IMR-90 (cell line): Measurements from ENCODE around the gene ENPEP. TPM values are rescaled to one million over a fixed set of nuclear protein-coding genes. Genes with fewer than 3 reads are reported as not detected.

Experiments
- ATAC-seq: fragments of 200-7000 bp; cut with Tn5 transposase; 2 replicates; pipeline ENCODE4 v1.9.1; 2020; ENCODE audit warnings: low read depth, mild to moderate bottlenecking, moderate library complexity
- BruUV-seq: library from RNA; stranded (reverse); fragments of 400-500 nt; replicated peaks from 2 replicates; lab custom pipeline; 2021; lab: Mats Ljungman, UMichigan
- CTCF ChIA-PET: fragments of 300-600 bp; formaldehyde crosslinking; extraction: SDS; loops from one replicate; lab custom pipeline; 2021; ENCODE audit warnings: antibody characterized with exemption; lab: Yijun Ruan, JAX
- POLR2A ChIA-PET: fragments of 300-600 bp; sonication (Branson Sonifier 250); formaldehyde crosslinking; loops from one replicate; lab custom pipeline; 2022; ENCODE audit warnings: antibody characterized with exemption; ENCODE audit not compliant: unreplicated experiment; lab: Charles Lee
- DNase-seq: peaks from one replicate; pipeline ENCODE4 v3.0.0; 2013
- H2AFZ ChIP-seq: replicated peaks from 2 replicates; pipeline ENCODE3; 2013; ENCODE audit warnings: low read length, mild to moderate bottlenecking; ENCODE audit not compliant: poor library complexity
- H2AK5ac ChIP-seq: 2 replicates; pipeline ENCODE4 v1.6.1; 2013; ENCODE audit warnings: low read depth, low read length, inconsistent platforms
- H2AK9ac ChIP-seq: replicated peaks from 2 replicates; pipeline ENCODE3; 2013; ENCODE audit warnings: mild to moderate bottlenecking, low read depth, low read length, moderate library complexity; ENCODE audit not compliant: poor library complexity
- H2BK120ac ChIP-seq: 2 replicates; pipeline ENCODE4 v1.6.1; 2013; ENCODE audit warnings: low read depth, low read length, inconsistent platforms
- H2BK15ac ChIP-seq: 3 replicates; pipeline ENCODE4 v1.6.1; 2013; ENCODE audit warnings: low read depth, low read length, inconsistent platforms
- H2BK20ac ChIP-seq: 2 replicates; pipeline ENCODE4 v1.6.1; 2013; ENCODE audit warnings: low read depth, mild to moderate bottlenecking, inconsistent platforms, low read length, moderate library complexity
- H2BK5ac ChIP-seq: 2 replicates; pipeline ENCODE4 v1.6.1; 2013; ENCODE audit warnings: mild to moderate bottlenecking, low read depth, low read length, inconsistent platforms; ENCODE audit not compliant: poor library complexity, severe bottlenecking
- H3K14ac ChIP-seq: replicated peaks from 2 replicates; pipeline ENCODE4 v1.6.1; 2013; ENCODE audit warnings: low read depth, low read length, inconsistent platforms
- H3K18ac ChIP-seq: 2 replicates; pipeline ENCODE4 v1.6.1; 2013; ENCODE audit warnings: low read depth, low read length, control low read depth
- H3K23ac ChIP-seq: 2 replicates; pipeline ENCODE4 v1.6.1; 2013; ENCODE audit warnings: low read depth, low read length, inconsistent platforms
- H3K27ac ChIP-seq: 2 replicates; pipeline ENCODE4 v1.5.1; 2013; ENCODE audit warnings: mild to moderate bottlenecking, control low read depth, low read length; ENCODE audit not compliant: insufficient read depth
- H3K27me3 ChIP-seq: 2 replicates; pipeline ENCODE4 v1.6.1; 2013; ENCODE audit warnings: low read length; ENCODE audit not compliant: control insufficient read depth, insufficient read depth
- H3K36me3 ChIP-seq: 2 replicates; pipeline ENCODE4 v1.6.1; 2013; ENCODE audit warnings: low read length, mixed read lengths; ENCODE audit not compliant: control insufficient read depth, insufficient read depth
- H3K4ac ChIP-seq: 2 replicates; pipeline ENCODE4 v1.6.1; 2013; ENCODE audit warnings: low read depth, low read length, inconsistent platforms
- H3K4me1 ChIP-seq: 2 replicates; pipeline ENCODE4 v1.6.1; 2013; ENCODE audit warnings: low read length, mixed read lengths; ENCODE audit not compliant: control insufficient read depth, insufficient read depth
- H3K4me2 ChIP-seq: 2 replicates; pipeline ENCODE4 v1.6.1; 2013; ENCODE audit warnings: low read depth, mild to moderate bottlenecking, control low read depth, low read length, moderate library complexity
- H3K4me3 ChIP-seq: 2 replicates; pipeline ENCODE4 v1.5.1; 2013; ENCODE audit warnings: low read depth, mild to moderate bottlenecking, control low read depth, low read length, moderate library complexity; ENCODE audit not compliant: insufficient read depth
- H3K56ac ChIP-seq: 2 replicates; pipeline ENCODE4 v1.6.1; 2013; ENCODE audit warnings: low read length, inconsistent platforms; ENCODE audit not compliant: insufficient read depth; ENCODE audit errors: extremely low read depth
- H3K79me1 ChIP-seq, 2 experiments: 2 replicates each; pipeline ENCODE4 v1.6.1; 2013; ENCODE audit warnings: low read length in 2 of 2, inconsistent platforms in 1 of 2, low read depth in 1 of 2
- H3K9ac ChIP-seq: 2 replicates; pipeline ENCODE4 v1.6.1; 2013; ENCODE audit warnings: low read depth, low read length, control low read depth
- H3K9me1 ChIP-seq: 2 replicates; pipeline ENCODE4 v1.6.1; 2013; ENCODE audit warnings: low read length, inconsistent platforms; ENCODE audit not compliant: insufficient read depth
- H3K9me3 ChIP-seq: 2 replicates; pipeline ENCODE4 v1.6.1; 2013; ENCODE audit warnings: low read length; ENCODE audit not compliant: control insufficient read depth, insufficient read depth
- H4K20me1 ChIP-seq: 2 replicates; pipeline ENCODE4 v1.6.1; 2013; ENCODE audit warnings: low read length, inconsistent platforms; ENCODE audit not compliant: insufficient read depth
- H4K5ac ChIP-seq: 2 replicates; pipeline ENCODE4 v1.6.1; 2013; ENCODE audit warnings: mild to moderate bottlenecking, low read depth, low read length, control low read depth
- H4K8ac ChIP-seq, 2 experiments: 2 replicates each; pipeline ENCODE4 v1.6.1; 2013; ENCODE audit warnings: low read depth in 2 of 2, low read length in 2 of 2, control low read depth in 1 of 2, inconsistent platforms in 1 of 2
- H4K91ac ChIP-seq: 2 replicates; pipeline ENCODE4 v1.6.1; 2013; ENCODE audit warnings: low read depth, low read length, inconsistent platforms; ENCODE audit not compliant: insufficient read depth
- BHLHE40 ChIP-seq: fragments of 150-350 bp; IDR thresholded peaks from 2 replicates; pipeline ENCODE4 v1.6.1; 2016; ENCODE audit warnings: mild to moderate bottlenecking, low read depth, low read length
- CEBPB ChIP-seq: IDR thresholded peaks from 2 replicates; pipeline ENCODE4 v1.6.1; 2012; ENCODE audit warnings: low read depth, low read length, improper control_type of control experiment
- CHD1 ChIP-seq: IDR thresholded peaks from 2 replicates; pipeline ENCODE4 v1.6.1; 2012; ENCODE audit warnings: low read depth, low read length, improper control_type of control experiment
- FOS ChIP-seq: fragments of 150-350 bp; IDR thresholded peaks from 2 replicates; pipeline ENCODE4 v1.6.1; 2016; ENCODE audit warnings: low read depth, low read length
- MAFK ChIP-seq: IDR thresholded peaks from 2 replicates; pipeline ENCODE4 v1.6.1; 2012; ENCODE audit warnings: low read depth, low read length, improper control_type of control experiment
- MAZ ChIP-seq: IDR thresholded peaks from 2 replicates; pipeline ENCODE4 v1.6.1; 2012; ENCODE audit warnings: low read depth, mild to moderate bottlenecking, low read length, improper control_type of control experiment, moderate library complexity, borderline replicate concordance
- MXI1 ChIP-seq: IDR thresholded peaks from 2 replicates; pipeline ENCODE4 v1.6.1; 2012; ENCODE audit warnings: low read depth, mild to moderate bottlenecking, low read length, moderate library complexity, borderline replicate concordance
- NFE2L2 ChIP-seq: fragments of 150-350 bp; IDR thresholded peaks from 2 replicates; pipeline ENCODE4 v1.6.1; 2016; ENCODE audit warnings: low read depth, mild to moderate bottlenecking, low read length
- RAD21 ChIP-seq: IDR thresholded peaks from 2 replicates; pipeline ENCODE4 v1.6.1; 2012; ENCODE audit warnings: low read length, improper control_type of control experiment
- RCOR1 ChIP-seq: IDR thresholded peaks from 2 replicates; pipeline ENCODE4 v1.6.1; 2012; ENCODE audit warnings: mild to moderate bottlenecking, low read length, improper control_type of control experiment; ENCODE audit not compliant: insufficient replicate concordance
- RFX5 ChIP-seq: IDR thresholded peaks from 2 replicates; pipeline ENCODE4 v1.8.0; 2012; ENCODE audit warnings: low read depth, mild to moderate bottlenecking, low read length, moderate library complexity
- SMC3 ChIP-seq: fragments of 150-350 bp; IDR thresholded peaks from 2 replicates; pipeline ENCODE4 v1.6.1; 2016; ENCODE audit warnings: low read depth, mild to moderate bottlenecking, antibody characterized with exemption, low read length, moderate library complexity
- WGBS, 2 experiments: methylation state at CpG; one replicate each; pipeline versions ENCODE4 v1.1.5 to v1.1.7; 2013; ENCODE audit warnings: missing lambda C conversion rate in 2 of 2; ENCODE audit not compliant: insufficient read length in 1 of 2; ENCODE audit errors: extremely low coverage in 2 of 2; 5-methylcytosine and 5-hydroxymethylcytosine counted together
- dilution Hi-C: fragments of 300-500 bp; cut with HindIII; formaldehyde crosslinking; loops from one replicate; pipeline ENCODE4 v1.14.3; 2018; ENCODE audit warnings: low sequenced_read_pairs; ENCODE audit not compliant: unreplicated experiment
- in situ Hi-C: fragments of 300-500 bp; cut with MboI; formaldehyde crosslinking; loops from 3 replicates; pipeline ENCODE4 v1.14.3; 2019; ENCODE audit warnings: low sequenced_read_pairs, inconsistent platforms, mixed read lengths
- intact Hi-C: fragments of 100-400 bp; cut with micrococcal nuclease; formaldehyde crosslinking; loops from 2 replicates; pipeline ENCODE4 v1.10.0; 2022
- polyA plus RNA-seq, 3 experiments: library from polyadenylated mRNA; depleted of rRNA; stranded (reverse); fragments of >200 nt; gene quantifications; 2 replicates each; pipeline ENCODE4 v1.2.3, GENCODE V29; 2012; ENCODE audit warnings: low replicate concordance in 1 of 3
- total RNA-seq: library from RNA; depleted of rRNA; stranded (reverse); fragments of >200 nt; gene quantifications from 2 replicates; pipeline ENCODE4 v1.2.3, GENCODE V29; 2012
- TF ChIP-seq, protein P1 (sequence below): fragments of 150-350 bp; IDR thresholded peaks from 2 replicates; pipeline ENCODE4 v1.6.1; 2017; ENCODE audit warnings: mild to moderate bottlenecking, antibody characterized with exemption, low read length, low read depth
- TF ChIP-seq, protein P2 (sequence below): fragments of 150-350 bp; IDR thresholded peaks from 2 replicates; pipeline ENCODE4 v1.6.1; 2016; ENCODE audit warnings: low read depth, mild to moderate bottlenecking, low read length, moderate library complexity, borderline replicate concordance

Gene ENPEP
- total and polyA plus RNA-seq, 2 of the 4 experiments (the other 2 are of a cell fraction), result 0.12 to 0.18 TPM

DNA sequence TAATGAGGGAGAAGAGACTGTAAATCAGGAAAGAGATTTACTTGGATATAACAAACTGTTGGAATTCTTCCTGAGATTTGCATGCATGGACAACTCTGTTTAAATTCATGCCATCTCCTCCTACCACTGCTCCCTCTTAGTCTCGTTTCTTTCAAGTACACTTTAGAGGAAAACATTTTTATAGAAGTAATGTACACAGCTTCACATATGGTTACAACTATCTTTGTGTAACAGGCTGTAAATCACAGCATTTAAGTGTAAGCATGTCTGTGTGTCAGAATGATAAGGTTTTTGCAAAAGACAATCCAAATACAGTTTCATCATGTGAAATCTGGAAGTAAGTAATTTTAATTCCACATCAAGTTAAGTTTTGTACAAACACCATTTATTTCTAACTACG is 21.5 kb upstream of the ENPEP start:
- Histone ChIP-seq H3K4me3 (no peak overlapping the region), H3K9ac (no peak overlapping the region), H4K91ac (no peak overlapping the region), H4K8ac (no peak overlapping the region), H3K18ac (no peak overlapping the region), H2BK15ac (no peak overlapping the region), H3K36me3 (no peaks in the 10 kb centered on the region), H3K9me3 (no peaks in the 10 kb centered on the region), H2AK9ac (no peak overlapping the region), H3K9me1 (no peaks in the 10 kb centered on the region), H3K27ac (no peak overlapping the region), H4K5ac (no peak overlapping the region), H2BK120ac (no peak overlapping the region), H3K4me1 (no peaks in the 10 kb centered on the region), H3K4ac (no peak overlapping the region), H2BK20ac (no peak overlapping the region), H2BK5ac (no peak overlapping the region), H3K4me2 (no peak overlapping the region), H3K23ac (no peak overlapping the region), H4K20me1 (no peaks in the 10 kb centered on the region), H3K14ac (no peak overlapping the region), H2AFZ (no peak overlapping the region), H3K56ac (no peak overlapping the region), H2AK5ac (no peak overlapping the region), H3K79me1 (no peaks in the 10 kb centered on the region), H3K27me3 (no peaks in the 10 kb centered on the region; the same call in 1 of the 2 replicates)
- DNase-seq (no peak), ATAC-seq (no peak)
- ChIA-PET POLR2A (no interaction called here), CTCF (interaction anchor here (1.1 kb wide), 1 partner anchor 18 kb away, joined by 4 read pairs; no protein-coding TSS in a partner anchor)
- dilution Hi-C loops, result no loop called here
- intact Hi-C loops, result no loop called here
- no peak for TF ChIP-seq SMC3
- TF ChIP-seq, protein P1, sequence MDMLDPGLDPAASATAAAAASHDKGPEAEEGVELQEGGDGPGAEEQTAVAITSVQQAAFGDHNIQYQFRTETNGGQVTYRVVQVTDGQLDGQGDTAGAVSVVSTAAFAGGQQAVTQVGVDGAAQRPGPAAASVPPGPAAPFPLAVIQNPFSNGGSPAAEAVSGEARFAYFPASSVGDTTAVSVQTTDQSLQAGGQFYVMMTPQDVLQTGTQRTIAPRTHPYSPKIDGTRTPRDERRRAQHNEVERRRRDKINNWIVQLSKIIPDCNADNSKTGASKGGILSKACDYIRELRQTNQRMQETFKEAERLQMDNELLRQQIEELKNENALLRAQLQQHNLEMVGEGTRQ, result no peak
- no peak for TF ChIP-seq MAFK
- TF ChIP-seq CHD1, result no peak
- TF ChIP-seq FOS, result no peak
- no peak for TF ChIP-seq BHLHE40
- TF ChIP-seq, protein P2, sequence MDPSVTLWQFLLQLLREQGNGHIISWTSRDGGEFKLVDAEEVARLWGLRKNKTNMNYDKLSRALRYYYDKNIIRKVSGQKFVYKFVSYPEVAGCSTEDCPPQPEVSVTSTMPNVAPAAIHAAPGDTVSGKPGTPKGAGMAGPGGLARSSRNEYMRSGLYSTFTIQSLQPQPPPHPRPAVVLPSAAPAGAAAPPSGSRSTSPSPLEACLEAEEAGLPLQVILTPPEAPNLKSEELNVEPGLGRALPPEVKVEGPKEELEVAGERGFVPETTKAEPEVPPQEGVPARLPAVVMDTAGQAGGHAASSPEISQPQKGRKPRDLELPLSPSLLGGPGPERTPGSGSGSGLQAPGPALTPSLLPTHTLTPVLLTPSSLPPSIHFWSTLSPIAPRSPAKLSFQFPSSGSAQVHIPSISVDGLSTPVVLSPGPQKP, result no peak
- no peak for TF ChIP-seq RAD21
- no peak for TF ChIP-seq MXI1
- TF ChIP-seq RCOR1, result no peak
- no peak for TF ChIP-seq RFX5
- no peak for TF ChIP-seq NFE2L2
- no peak for TF ChIP-seq MAZ
- TF ChIP-seq CEBPB, result no peak
- in situ Hi-C loops, result no loop called here
- no CpG with 5 or more reads among the region's 2 CpGs for WGBS, 2 experiments
- no TSS peak for BruUV-seq
